Caco-2 (cell line): Measurements from ENCODE around the gene PIGM. TPM values are rescaled to one million over a fixed set of nuclear protein-coding genes. Genes with fewer than 3 reads are reported as not detected.
"Not testable (repeated sequence)": the region's sequence is repeated elsewhere in the genome, so short reads cannot be mapped to it uniquely, and the experiment has no call there.

Experiments used
- BruUV-seq: library from RNA; stranded (reverse); fragments of 400-500 nt; replicated peaks from 2 replicates; lab custom pipeline; 2021; lab: Mats Ljungman, UMichigan
- CTCF ChIA-PET: fragments of 300-600 bp; sonication (Branson Sonifier 250); formaldehyde crosslinking; loops from one replicate; lab custom pipeline; 2022; ENCODE audit warnings: antibody characterized with exemption; lab: Charles Lee
- POLR2A ChIA-PET: fragments of 300-600 bp; sonication (Branson Sonifier 250); formaldehyde crosslinking; loops from one replicate; lab custom pipeline; 2022; ENCODE audit warnings: antibody characterized with exemption; lab: Charles Lee
- DNase-seq, 2 experiments: peaks; one replicate each; pipeline versions ENCODE4 v3.0.0 to v3.0.0-alpha.2; 2020 to 2022
- H3K27me3 ChIP-seq: replicated peaks from 2 replicates; pipeline ENCODE4 v1.6.0; 2011; ENCODE audit warnings: low read length; ENCODE audit not compliant: control insufficient read depth, insufficient read depth
- H3K36me3 ChIP-seq: 2 replicates; pipeline ENCODE4 v1.5.1; 2011; ENCODE audit warnings: low read length; ENCODE audit not compliant: control insufficient read depth, insufficient read depth
- H3K4me1 ChIP-seq: fragments of 250-450 bp; sonication (Bioruptor Pico); 2 replicates; pipeline ENCODE4 v1.5.1; 2020; ENCODE audit warnings: mild to moderate bottlenecking
- H3K4me3 ChIP-seq: 2 replicates; pipeline ENCODE4 v1.5.1; 2011; ENCODE audit warnings: low read depth, mild to moderate bottlenecking, control low read depth, low read length
- H3K9me3 ChIP-seq: fragments of 250-450 bp; sonication (Bioruptor Pico); 2 replicates; pipeline ENCODE4 v1.5.1; 2020; ENCODE audit warnings: mild to moderate bottlenecking, moderate library complexity
- H3K27ac Mint-ChIP-seq: one replicate; pipeline ENCODE4 v1.8.0; 2022; ENCODE audit warnings: mixed read lengths; ENCODE audit not compliant: unreplicated experiment
- H3K27me3 Mint-ChIP-seq: one replicate; pipeline ENCODE4 v1.8.0; 2022; ENCODE audit warnings: mixed read lengths; ENCODE audit not compliant: insufficient read depth, unreplicated experiment
- H3K36me3 Mint-ChIP-seq: one replicate; pipeline ENCODE4 v1.8.0; 2022; ENCODE audit warnings: mild to moderate bottlenecking, mixed read lengths; ENCODE audit not compliant: insufficient read depth, unreplicated experiment
- H3K4me1 Mint-ChIP-seq: one replicate; pipeline ENCODE4 v1.8.0; 2022; ENCODE audit warnings: low read depth, mixed read lengths; ENCODE audit not compliant: unreplicated experiment
- H3K4me3 Mint-ChIP-seq: one replicate; pipeline ENCODE4 v1.8.0; 2022; ENCODE audit warnings: mild to moderate bottlenecking, moderate library complexity, mixed read lengths; ENCODE audit not compliant: unreplicated experiment
- H3K9me3 Mint-ChIP-seq: one replicate; pipeline ENCODE4 v1.8.0; 2022; ENCODE audit warnings: mixed read lengths; ENCODE audit not compliant: unreplicated experiment
- intact Hi-C: fragments of 100-400 bp; cut with micrococcal nuclease; formaldehyde crosslinking; loops from one replicate; pipeline ENCODE4 v1.10.0; 2022; ENCODE audit not compliant: unreplicated experiment
- total RNA-seq: library from RNA; stranded (reverse); gene quantifications from 2 replicates; pipeline ENCODE4 v1.2.3, GENCODE V29; 2022
- TF ChIP-seq, protein P1 (sequence below), 2 experiments: fragments of 200-600 bp in 1 of 2; IDR thresholded peaks; 1 replicate in 1 of 2; 2 replicates in 1 of 2; pipeline versions ENCODE4 v1.5.1 to v1.8.0; 2011 to 2022; ENCODE audit warnings: antibody characterized with exemption in 1 of 2, control low read depth in 1 of 2, inconsistent platforms in 1 of 2, low read depth in 1 of 2, low read length in 1 of 2, mild to moderate bottlenecking in 1 of 2, moderate library complexity in 1 of 2; ENCODE audit not compliant: insufficient read depth in 1 of 2, severe bottlenecking in 1 of 2, unreplicated experiment in 1 of 2

PIGM gene
- total RNA-seq, 1 experiment from 2014 or later, result 5.5 TPM

DNA sequence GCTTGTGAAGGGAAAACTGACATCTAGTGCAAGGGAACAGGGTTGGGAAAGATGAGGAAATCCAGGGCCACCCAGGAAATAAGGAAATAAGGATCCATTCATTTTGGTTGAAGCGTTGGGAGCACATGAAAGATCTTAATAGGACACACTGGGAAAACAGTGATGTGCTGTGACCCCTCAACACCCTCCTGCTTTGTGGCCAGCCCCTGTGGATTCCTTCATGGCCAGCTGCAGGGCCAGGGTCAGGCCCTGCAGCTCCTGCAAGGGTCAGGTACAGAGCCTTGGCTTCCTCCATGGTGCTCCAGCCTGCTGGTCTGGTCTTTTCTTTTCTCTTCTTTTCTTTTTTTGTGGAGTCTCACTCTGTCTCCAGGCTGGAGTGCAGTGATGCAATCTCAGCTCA lies 18.8 kb upstream of the PIGM start:
- H3K27me3 Mint-ChIP-seq, result peaks cover 21% of the 10 kb centered on the region

DNA sequence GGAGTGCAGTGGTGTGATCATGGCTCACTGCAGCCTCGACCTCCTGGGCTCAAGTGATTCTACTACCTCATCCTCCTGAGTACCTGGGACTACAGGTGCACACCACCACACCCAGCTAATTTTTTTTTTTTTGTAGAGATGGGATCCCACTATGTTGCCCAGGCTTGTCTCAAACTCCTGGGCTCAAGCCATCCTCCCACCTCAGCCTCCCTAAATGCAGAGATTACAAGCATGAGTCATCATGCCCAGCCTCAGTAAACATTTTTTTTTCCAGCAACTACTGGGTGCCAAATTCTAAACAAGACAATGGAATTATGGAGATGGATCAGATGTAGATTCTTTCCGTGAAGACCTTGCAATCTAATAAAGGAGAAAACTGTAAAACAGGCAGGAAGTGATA lies 18.4 kb upstream of the PIGM start:
- H3K36me3 Mint-ChIP-seq, BruUV-seq, H3K4me3 Mint-ChIP-seq, H3K27ac Mint-ChIP-seq, H3K9me3 ChIP-seq, H3K4me3 ChIP-seq, DNase-seq, H3K9me3 Mint-ChIP-seq, H3K4me1 ChIP-seq, H3K27me3 ChIP-seq, POLR2A ChIA-PET, H3K36me3 ChIP-seq, intact Hi-C loops: not testable (repeated sequence)
- Mint-ChIP-seq H3K4me1 (peaks cover 18% of the 10 kb centered on the region), H3K27me3 (peaks cover 20% of the 10 kb centered on the region)
- CTCF ChIA-PET, result interaction anchor here (0.7 kb wide), 1 partner anchor 29 kb away, joined by 3 read pairs; no protein-coding TSS in a partner anchor

More for the DNA sequence above, 18.8 kb upstream of the PIGM start:
- Mint-ChIP-seq H3K4me1 (peaks cover 13% of the 10 kb centered on the region), H3K9me3 (no peaks in the 10 kb centered on the region), H3K36me3 (no peaks in the 10 kb centered on the region), H3K4me3 (no peak overlapping the region), H3K27ac (no peak overlapping the region)
- no peak for DNase-seq
- POLR2A ChIA-PET, result no interaction called here
- BruUV-seq, result no TSS peak
- CTCF ChIA-PET, result no interaction called here
- H3K4me3 ChIP-seq, result no peak overlapping the region
- H3K4me1 ChIP-seq, result 0 out of 2 replicates have a peak, but pooled peaks cover 4% of the 10 kb centered on the region
- intact Hi-C loops, result no loop called here
- H3K36me3 ChIP-seq, result no peaks in the 10 kb centered on the region
- H3K27me3 ChIP-seq, result no peaks in the 10 kb centered on the region
- H3K9me3 ChIP-seq, result no peaks in the 10 kb centered on the region
- TF ChIP-seq, protein P1, sequence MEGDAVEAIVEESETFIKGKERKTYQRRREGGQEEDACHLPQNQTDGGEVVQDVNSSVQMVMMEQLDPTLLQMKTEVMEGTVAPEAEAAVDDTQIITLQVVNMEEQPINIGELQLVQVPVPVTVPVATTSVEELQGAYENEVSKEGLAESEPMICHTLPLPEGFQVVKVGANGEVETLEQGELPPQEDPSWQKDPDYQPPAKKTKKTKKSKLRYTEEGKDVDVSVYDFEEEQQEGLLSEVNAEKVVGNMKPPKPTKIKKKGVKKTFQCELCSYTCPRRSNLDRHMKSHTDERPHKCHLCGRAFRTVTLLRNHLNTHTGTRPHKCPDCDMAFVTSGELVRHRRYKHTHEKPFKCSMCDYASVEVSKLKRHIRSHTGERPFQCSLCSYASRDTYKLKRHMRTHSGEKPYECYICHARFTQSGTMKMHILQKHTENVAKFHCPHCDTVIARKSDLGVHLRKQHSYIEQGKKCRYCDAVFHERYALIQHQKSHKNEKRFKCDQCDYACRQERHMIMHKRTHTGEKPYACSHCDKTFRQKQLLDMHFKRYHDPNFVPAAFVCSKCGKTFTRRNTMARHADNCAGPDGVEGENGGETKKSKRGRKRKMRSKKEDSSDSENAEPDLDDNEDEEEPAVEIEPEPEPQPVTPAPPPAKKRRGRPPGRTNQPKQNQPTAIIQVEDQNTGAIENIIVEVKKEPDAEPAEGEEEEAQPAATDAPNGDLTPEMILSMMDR (IDR thresholded peaks at IDR 0.05; ENCODE audit: insufficient read depth in 1 of 2, low read depth in 1 of 2, low read length in 1 of 2, severe bottlenecking in 1 of 2, unreplicated experiment in 1 of 2), result no peak

- no peaks in the 10 kb centered on the region for H3K9me3 ChIP-seq
- ChIA-PET CTCF (interaction anchor here (1.0 kb wide), 1 partner anchor 36 kb away, joined by 3 read pairs; no protein-coding TSS in a partner anchor), POLR2A (no interaction called here)
- intact Hi-C loops, result no loop called here
- no peak overlapping the region for H3K4me3 ChIP-seq
- no peak for DNase-seq
- H3K27me3 ChIP-seq, result no peaks in the 10 kb centered on the region
- peaks cover 18% of the 10 kb centered on the region for H3K4me1 Mint-ChIP-seq
- BruUV-seq, result no TSS peak
- H3K36me3 ChIP-seq, result no peaks in the 10 kb centered on the region
- no peaks in the 10 kb centered on the region for H3K36me3 Mint-ChIP-seq
- H3K27me3 Mint-ChIP-seq, result peaks cover 17% of the 10 kb centered on the region
- H3K4me1 ChIP-seq, result 0 out of 2 replicates have a peak, but pooled peaks cover 3% of the 10 kb centered on the region
- no peaks in the 10 kb centered on the region for H3K9me3 Mint-ChIP-seq
- H3K27ac Mint-ChIP-seq, result no peak overlapping the region
- no peak overlapping the region for H3K4me3 Mint-ChIP-seq
- TF ChIP-seq, protein P1 (IDR thresholded peaks at IDR 0.05; ENCODE audit: insufficient read depth in 1 of 2, low read depth in 1 of 2, low read length in 1 of 2, severe bottlenecking in 1 of 2, unreplicated experiment in 1 of 2), result no peak
Measured at GRCh38 chr1:160049101-160049500, 17.3 kb upstream of the PIGM start.
